Mesendoderm (in vitro differentiated cells): ENCODE measurements around the gene SLC6A13.

Experiments used
- DNase-seq: peaks from one replicate; pipeline ENCODE4 v3.0.0; 2013
- H2AK5ac ChIP-seq: 2 replicates; pipeline ENCODE4 v1.6.1; 2013; ENCODE audit warnings: low read length, inconsistent platforms
- H2BK120ac ChIP-seq: 2 replicates; pipeline ENCODE4 v1.6.1; 2013; ENCODE audit warnings: low read depth, mild to moderate bottlenecking, low read length, moderate library complexity, mixed read lengths
- H2BK15ac ChIP-seq: replicated peaks from 2 replicates; pipeline ENCODE4 v1.6.1; 2013; ENCODE audit warnings: low read depth, mild to moderate bottlenecking, moderate library complexity
- H2BK5ac ChIP-seq: 2 replicates; pipeline ENCODE4 v1.6.1; 2013; ENCODE audit warnings: low read length, inconsistent platforms
- H3K18ac ChIP-seq: 2 replicates; pipeline ENCODE4 v1.6.1; 2013; ENCODE audit warnings: mild to moderate bottlenecking, low read length, mixed read lengths
- H3K23ac ChIP-seq: one replicate; pipeline ENCODE4 v1.6.1; 2013; ENCODE audit warnings: low read length
- H3K27ac ChIP-seq: 2 replicates; pipeline ENCODE4 v1.5.1; 2013; ENCODE audit warnings: low read depth, mild to moderate bottlenecking, inconsistent platforms, low read length, moderate library complexity
- H3K27me3 ChIP-seq: 2 replicates; pipeline ENCODE4 v1.6.1; 2013; ENCODE audit warnings: low read length, control low read depth, mild to moderate bottlenecking, inconsistent platforms; ENCODE audit not compliant: insufficient read depth, poor library complexity
- H3K36me3 ChIP-seq: 2 replicates; pipeline ENCODE4 v1.6.1; 2013; ENCODE audit warnings: low read length, inconsistent platforms; ENCODE audit not compliant: control insufficient read depth, insufficient read depth
- H3K4ac ChIP-seq: one replicate; pipeline ENCODE4 v1.6.1; 2013; ENCODE audit warnings: low read depth, mild to moderate bottlenecking, low read length, moderate library complexity
- H3K4me1 ChIP-seq: 2 replicates; pipeline ENCODE4 v1.6.1; 2013; ENCODE audit warnings: low read depth, low read length, inconsistent platforms; ENCODE audit not compliant: control insufficient read depth
- H3K4me2 ChIP-seq: 2 replicates; pipeline ENCODE4 v1.6.1; 2013; ENCODE audit warnings: low read length
- H3K4me3 ChIP-seq: 2 replicates; pipeline ENCODE4 v1.5.1; 2013; ENCODE audit warnings: mild to moderate bottlenecking, low read length
- H3K56ac ChIP-seq: one replicate; pipeline ENCODE4 v1.6.1; 2013; ENCODE audit warnings: low read length
- H3K79me1 ChIP-seq: 2 replicates; pipeline ENCODE4 v1.6.1; 2013; ENCODE audit warnings: low read length, inconsistent platforms
- H3K79me2 ChIP-seq: 2 replicates; pipeline ENCODE4 v1.6.1; 2013; ENCODE audit warnings: mild to moderate bottlenecking, low read length; ENCODE audit not compliant: control insufficient read depth, insufficient read depth
- H3K9ac ChIP-seq: 2 replicates; pipeline ENCODE4 v1.6.1; 2013; ENCODE audit warnings: low read length, inconsistent platforms
- H4K5ac ChIP-seq: one replicate; pipeline ENCODE4 v1.6.1; 2013; ENCODE audit warnings: low read length
- H4K8ac ChIP-seq: one replicate; pipeline ENCODE4 v1.6.1; 2013; ENCODE audit warnings: low read depth, mild to moderate bottlenecking, control low read depth, low read length, moderate library complexity
- WGBS: extraction: QIAGEN DNeasy Blood & Tissue Kit; methylation state at CpG from one replicate; pipeline ENCODE4 v1.1.7; 2013; ENCODE audit warnings: low lambda C conversion rate, missing lambda C conversion rate; ENCODE audit not compliant: insufficient coverage; ENCODE audit errors: extremely low coverage; 5-methylcytosine and 5-hydroxymethylcytosine counted together

Gene SLC6A13

DNA sequence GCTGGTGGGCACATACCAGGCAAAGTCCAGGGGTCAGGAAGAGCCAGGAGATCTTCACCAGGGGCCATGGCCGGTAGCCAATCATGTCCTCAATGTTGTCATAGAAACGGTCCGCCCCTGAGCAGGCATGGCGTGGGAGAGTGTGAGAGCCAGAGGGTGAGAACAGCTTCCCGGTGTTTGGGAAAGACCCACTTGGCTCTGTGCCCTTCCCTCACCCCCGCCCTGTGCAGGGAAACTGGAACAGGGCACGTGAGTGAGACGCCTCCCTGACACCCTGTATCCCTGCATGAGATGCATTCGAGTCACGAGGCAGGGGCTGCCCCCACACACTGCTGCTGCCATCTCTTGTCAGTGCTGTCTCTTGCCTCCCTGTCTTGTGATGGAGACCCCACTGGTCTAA, 69.4 kb downstream of the SLC6A13 start:
- Histone ChIP-seq H3K9ac (no peak overlapping the region), H2BK5ac (no peak overlapping the region), H3K36me3 (no peaks in the 10 kb centered on the region), H2BK15ac (no peak overlapping the region), H3K4me2 (no peak overlapping the region), H3K23ac (no peak overlapping the region), H3K79me1 (no peaks in the 10 kb centered on the region), H3K79me2 (no peaks in the 10 kb centered on the region), H3K4me3 (no peak overlapping the region), H2AK5ac (no peak overlapping the region), H4K5ac (no peak overlapping the region), H2BK120ac (no peak overlapping the region), H3K56ac (no peak overlapping the region), H3K4me1 (peaks cover 2% of the 10 kb centered on the region), H3K18ac (no peak overlapping the region), H3K4ac (no peak overlapping the region), H3K27me3 (no peaks in the 10 kb centered on the region), H4K8ac (no peak overlapping the region), H3K27ac (no peak overlapping the region)
- no peak for DNase-seq
- WGBS: no CpG with 5 or more reads among the region's 10 CpGs

DNA sequence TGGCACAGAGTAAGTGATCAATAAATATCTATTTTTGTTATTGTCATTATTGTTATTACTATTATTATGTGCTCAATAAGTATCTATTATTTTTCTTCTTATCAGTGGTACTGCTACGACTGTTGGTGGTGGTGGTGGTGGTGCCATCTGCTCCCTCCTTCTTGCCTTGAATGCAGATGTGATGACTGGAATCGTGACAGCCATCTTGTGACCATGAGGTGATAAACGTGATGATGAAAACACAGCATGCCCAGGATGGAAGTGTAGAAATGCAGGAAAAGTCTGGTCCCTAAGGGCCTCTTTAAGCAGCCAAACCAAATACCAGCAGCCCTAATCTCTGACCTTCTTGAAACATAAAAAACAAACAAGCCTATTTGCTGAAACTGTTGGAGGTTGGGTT, 71.1 kb downstream of the SLC6A13 start:
- Histone ChIP-seq H3K23ac (no peak overlapping the region), H3K4ac (no peak overlapping the region), H3K79me1 (no peaks in the 10 kb centered on the region), H4K8ac (no peak overlapping the region), H3K4me2 (no peak overlapping the region), H3K27ac (no peak overlapping the region), H3K36me3 (no peaks in the 10 kb centered on the region), H3K18ac (no peak overlapping the region), H3K27me3 (no peaks in the 10 kb centered on the region), H2BK120ac (no peak overlapping the region), H3K56ac (no peak overlapping the region), H3K9ac (no peak overlapping the region), H2BK5ac (no peak overlapping the region), H2AK5ac (no peak overlapping the region), H3K79me2 (no peaks in the 10 kb centered on the region), H3K4me1 (peaks cover 2% of the 10 kb centered on the region), H3K4me3 (no peak overlapping the region), H2BK15ac (no peak overlapping the region), H4K5ac (no peak overlapping the region)
- WGBS: no CpG with 5 or more reads among the region's 3 CpGs
- DNase-seq: no peak

DNA sequence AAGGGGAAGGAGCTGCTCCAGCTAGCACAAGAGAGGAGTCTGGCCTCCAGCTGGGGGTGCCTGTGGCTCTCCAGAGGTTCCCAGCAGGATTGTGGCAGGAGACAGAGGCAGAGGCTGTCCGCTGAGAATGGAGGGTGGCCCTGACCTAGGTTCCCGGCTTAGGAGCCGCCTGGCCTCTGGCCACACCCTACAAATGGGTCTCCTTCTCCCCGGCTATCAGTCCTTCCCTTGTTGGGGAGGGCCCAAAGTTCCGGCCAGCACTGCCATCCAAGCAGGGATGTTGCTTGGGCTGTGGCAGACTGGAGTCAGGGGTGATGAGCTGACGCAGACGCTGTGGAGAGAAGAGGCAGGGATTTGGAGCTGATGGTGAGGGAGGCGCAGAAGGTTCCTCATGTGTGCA, 71.8 kb downstream of the SLC6A13 start:
- Histone ChIP-seq H3K4me3 (no peak overlapping the region), H3K36me3 (no peaks in the 10 kb centered on the region), H3K23ac (no peak overlapping the region), H3K4me2 (no peak overlapping the region), H3K79me2 (no peaks in the 10 kb centered on the region), H2BK5ac (no peak overlapping the region), H3K9ac (no peak overlapping the region), H4K5ac (no peak overlapping the region), H3K4me1 (peaks cover 2% of the 10 kb centered on the region), H2BK120ac (no peak overlapping the region), H2AK5ac (no peak overlapping the region), H2BK15ac (no peak overlapping the region), H3K56ac (no peak overlapping the region), H3K18ac (no peak overlapping the region), H3K27me3 (no peaks in the 10 kb centered on the region), H3K4ac (no peak overlapping the region), H3K27ac (no peak overlapping the region), H3K79me1 (no peaks in the 10 kb centered on the region), H4K8ac (no peak overlapping the region)
- no peak for DNase-seq
- no CpG with 5 or more reads among the region's 8 CpGs for WGBS

DNA sequence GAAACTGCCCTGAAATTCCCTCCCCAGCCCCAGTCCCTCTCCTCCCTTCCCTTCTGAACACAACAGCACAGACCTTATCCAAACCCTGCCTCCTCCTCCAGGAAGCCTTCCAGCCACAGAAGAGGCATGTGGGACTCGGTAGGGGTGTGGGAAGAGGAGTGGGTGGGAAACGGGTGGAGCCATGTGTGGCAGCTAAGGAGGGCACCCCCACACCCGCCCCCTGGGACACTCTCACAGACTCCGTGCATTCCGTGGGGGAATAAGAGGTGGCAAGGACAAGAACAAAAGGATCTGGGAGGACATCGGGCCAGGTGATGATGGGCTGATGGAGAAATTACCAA, 73.0 kb downstream of the SLC6A13 start:
- Histone ChIP-seq H2BK5ac (no peak overlapping the region), H3K4me1 (peaks cover 2% of the 10 kb centered on the region), H4K5ac (no peak overlapping the region), H3K79me1 (no peaks in the 10 kb centered on the region), H3K36me3 (no peaks in the 10 kb centered on the region), H4K8ac (no peak overlapping the region), H3K27ac (no peak overlapping the region), H3K18ac (no peak overlapping the region), H3K27me3 (no peaks in the 10 kb centered on the region), H3K56ac (no peak overlapping the region), H3K4me2 (no peak overlapping the region), H3K4me3 (no peak overlapping the region), H3K23ac (no peak overlapping the region), H3K9ac (no peak overlapping the region), H3K79me2 (no peaks in the 10 kb centered on the region), H2BK120ac (no peak overlapping the region), H2BK15ac (no peak overlapping the region), H2AK5ac (no peak overlapping the region), H3K4ac (no peak overlapping the region)
- DNase-seq: no peak
- no CpG with 5 or more reads among the region's 6 CpGs for WGBS

DNA sequence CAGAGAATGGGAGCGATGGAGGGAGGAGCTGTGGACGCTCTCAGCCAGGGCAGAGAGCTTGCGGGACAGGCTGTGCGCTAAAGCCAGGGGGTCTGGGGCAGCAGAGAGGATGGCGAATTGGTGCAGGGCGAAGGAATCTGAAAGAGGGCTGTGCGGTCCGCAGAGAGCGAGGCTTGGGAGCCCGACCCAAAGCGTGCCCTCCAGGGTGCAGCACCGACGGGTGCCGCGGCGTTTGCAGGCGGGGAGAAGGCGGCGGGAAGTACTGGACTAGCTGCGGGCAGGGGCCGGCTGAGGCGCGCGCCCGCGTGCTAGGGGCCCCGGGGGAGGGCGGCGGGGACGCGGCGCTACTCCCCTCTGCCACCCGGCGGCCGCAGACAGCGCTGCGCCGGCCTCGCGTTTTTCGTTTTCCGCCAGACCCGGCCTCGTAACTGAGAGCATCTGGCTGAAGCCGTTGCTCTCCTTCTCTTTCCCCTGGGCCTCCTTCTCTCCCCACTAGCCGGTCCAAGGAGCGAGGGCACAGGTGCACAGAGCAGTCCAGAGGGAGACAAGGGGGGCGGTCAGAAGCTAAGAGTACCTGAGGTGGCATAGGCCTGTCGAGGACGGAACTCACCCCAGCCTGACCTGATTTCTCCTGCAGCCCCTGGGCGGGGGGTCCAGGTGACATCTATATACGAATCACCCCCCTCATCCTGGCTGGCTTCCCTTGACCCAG, 73.6 kb downstream of the SLC6A13 start:
- no peaks in the 10 kb centered on the region for H3K27me3 ChIP-seq
- no peak overlapping the region for H3K23ac ChIP-seq

More for the DNA sequence above, 73.6 kb downstream of the SLC6A13 start:
- Histone ChIP-seq H3K9ac (peak overlapping the region; percentile 20), H3K56ac (peak overlapping the region; percentile 46), H3K4me2 (peak overlapping the region; percentile 17), H2BK5ac (no peak overlapping the region), H3K79me1 (no peaks in the 10 kb centered on the region), H3K4ac (no peak overlapping the region), H2BK15ac (no peak overlapping the region), H3K79me2 (no peaks in the 10 kb centered on the region), H3K18ac (no peak overlapping the region), H3K4me3 (peak overlapping the region; percentile 1), H3K36me3 (no peaks in the 10 kb centered on the region), H2BK120ac (no peak overlapping the region), H2AK5ac (no peak overlapping the region), H3K4me1 (peaks cover 2% of the 10 kb centered on the region), H4K5ac (no peak overlapping the region), H4K8ac (no peak overlapping the region), H3K27ac (no peak overlapping the region)
- DNase-seq: peak; percentile 70
- WGBS: no CpG with 5 or more reads among the region's 52 CpGs
